NB4 (cell line): ENCODE data around the gene MBD5.

ENCODE experiments used
- MYC ChIP-seq: IDR thresholded peaks from 2 replicates; pipeline ENCODE4 v1.6.1; 2011; ENCODE audit warnings: low read depth, low read length
- POLR2A ChIP-seq: IDR thresholded peaks from 2 replicates; pipeline ENCODE4 v1.6.1; 2011; ENCODE audit warnings: mild to moderate bottlenecking; ENCODE audit not compliant: insufficient read length; ENCODE audit errors: extremely low read depth
- TF ChIP-seq, protein P1 (sequence below): IDR thresholded peaks from one replicate; pipeline ENCODE4 v1.5.1; 2012; ENCODE audit warnings: low read depth, low read length
- TF ChIP-seq, protein P2 (sequence below): IDR thresholded peaks from 2 replicates; pipeline ENCODE4 v1.6.1; 2011; ENCODE audit warnings: low read depth, low read length

GRCh38 chr2:148106331-148106730 lies 85.4 kb downstream of the MBD5 start:
- TF ChIP-seq, protein P1, sequence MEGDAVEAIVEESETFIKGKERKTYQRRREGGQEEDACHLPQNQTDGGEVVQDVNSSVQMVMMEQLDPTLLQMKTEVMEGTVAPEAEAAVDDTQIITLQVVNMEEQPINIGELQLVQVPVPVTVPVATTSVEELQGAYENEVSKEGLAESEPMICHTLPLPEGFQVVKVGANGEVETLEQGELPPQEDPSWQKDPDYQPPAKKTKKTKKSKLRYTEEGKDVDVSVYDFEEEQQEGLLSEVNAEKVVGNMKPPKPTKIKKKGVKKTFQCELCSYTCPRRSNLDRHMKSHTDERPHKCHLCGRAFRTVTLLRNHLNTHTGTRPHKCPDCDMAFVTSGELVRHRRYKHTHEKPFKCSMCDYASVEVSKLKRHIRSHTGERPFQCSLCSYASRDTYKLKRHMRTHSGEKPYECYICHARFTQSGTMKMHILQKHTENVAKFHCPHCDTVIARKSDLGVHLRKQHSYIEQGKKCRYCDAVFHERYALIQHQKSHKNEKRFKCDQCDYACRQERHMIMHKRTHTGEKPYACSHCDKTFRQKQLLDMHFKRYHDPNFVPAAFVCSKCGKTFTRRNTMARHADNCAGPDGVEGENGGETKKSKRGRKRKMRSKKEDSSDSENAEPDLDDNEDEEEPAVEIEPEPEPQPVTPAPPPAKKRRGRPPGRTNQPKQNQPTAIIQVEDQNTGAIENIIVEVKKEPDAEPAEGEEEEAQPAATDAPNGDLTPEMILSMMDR = no peak
- TF ChIP-seq POLR2A (no peak), MYC (no peak)
- TF ChIP-seq, protein P2, sequence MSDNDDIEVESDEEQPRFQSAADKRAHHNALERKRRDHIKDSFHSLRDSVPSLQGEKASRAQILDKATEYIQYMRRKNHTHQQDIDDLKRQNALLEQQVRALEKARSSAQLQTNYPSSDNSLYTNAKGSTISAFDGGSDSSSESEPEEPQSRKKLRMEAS = no peak
